Tibial artery (tissue), 4 donors: ENCODE data around the gene TSC2.

ENCODE experiments used
- DNase-seq, 2 donors: peaks; one replicate each; pipeline ENCODE4 v3.0.0-alpha.2; 2019
- H3K27ac ChIP-seq, 2 donors: fragments of 200-600 bp; sonication (generic) in 1 of 2; 1 replicate in 1 of 2; 2 replicates in 1 of 2; pipeline ENCODE4 v1.5.1; 2018 to 2019; ENCODE audit warnings: mild to moderate bottlenecking in 1 of 2
- H3K27me3 ChIP-seq, 2 donors: fragments of 200-600 bp; sonication (generic) in 1 of 2; one replicate each; pipeline versions ENCODE4 v1.5.1 to v1.6.0; 2016 to 2019
- H3K36me3 ChIP-seq, 3 donors: fragments of 200-600 bp; sonication (generic) in 2 of 3; one replicate each; pipeline ENCODE4 v1.5.1; 2016 to 2019; ENCODE audit warnings: mild to moderate bottlenecking in 2 of 3
- H3K4me1 ChIP-seq, 4 donors: fragments of 200-600 bp; sonication (generic) in 2 of 4; 1 replicate in 3 of 4; 2 replicates in 1 of 4; pipeline ENCODE4 v1.5.1; 2016 to 2019
- H3K4me3 ChIP-seq, 2 donors: fragments of 200-600 bp; sonication (generic) in 1 of 2; 1 replicate in 1 of 2; 2 replicates in 1 of 2; pipeline ENCODE4 v1.5.1; 2018 to 2019; ENCODE audit warnings: mild to moderate bottlenecking in 2 of 2
- H3K9me3 ChIP-seq, 3 donors: fragments of 200-600 bp; sonication (generic) in 1 of 3; one replicate each; pipeline ENCODE4 v1.5.1; 2016 to 2019
- CTCF ChIP-seq, 2 experiments: fragments of 200-600 bp in 1 of 2; fragments of 450-650 bp in 1 of 2; IDR thresholded peaks; one replicate each; pipeline ENCODE4 v1.5.1; 2017 to 2019; ENCODE audit warnings: antibody characterized with exemption in 2 of 2, mild to moderate bottlenecking in 1 of 2, moderate library complexity in 1 of 2
- intact Hi-C: fragments of 100-400 bp; cut with DNase I; formaldehyde crosslinking; loops from one replicate; pipeline ENCODE4 v1.15.0; 2023; ENCODE audit warnings: low total_unique reads

Gene TSC2

GRCh38 chr16:2047330-2048115 is at the start of gene TSC2, which contains the start of gene NTHL1:
TSC2 (plus strand) TSS chr16:2047985; CDS start chr16:2048616, 631 bp downstream.
NTHL1 (minus strand) TSS chr16:2047834; CDS start chr16:2047823, 11 bp downstream.
- Histone ChIP-seq H3K4me1 (peaks cover 5 to 50% (median 36%) of the 10 kb centered on the region in 4 donors), H3K27me3 (no peaks in the 10 kb centered on the region), H3K27ac (peak within 1 kb of the TSS; percentile 69 to 80), H3K36me3 (peaks cover 13 to 41% (median 26%) of the 10 kb centered on the region in 3 donors), H3K4me3 (peak within 1 kb of the TSS; percentile 85 to 91), H3K9me3 (no peaks in the 10 kb centered on the region)
- peak; percentile 97 to 98 for DNase-seq
- peak; percentile 37 to 56 for TF ChIP-seq CTCF (IDR thresholded peaks at IDR 0.05)
- intact Hi-C loops, result no loop called here

DNA sequence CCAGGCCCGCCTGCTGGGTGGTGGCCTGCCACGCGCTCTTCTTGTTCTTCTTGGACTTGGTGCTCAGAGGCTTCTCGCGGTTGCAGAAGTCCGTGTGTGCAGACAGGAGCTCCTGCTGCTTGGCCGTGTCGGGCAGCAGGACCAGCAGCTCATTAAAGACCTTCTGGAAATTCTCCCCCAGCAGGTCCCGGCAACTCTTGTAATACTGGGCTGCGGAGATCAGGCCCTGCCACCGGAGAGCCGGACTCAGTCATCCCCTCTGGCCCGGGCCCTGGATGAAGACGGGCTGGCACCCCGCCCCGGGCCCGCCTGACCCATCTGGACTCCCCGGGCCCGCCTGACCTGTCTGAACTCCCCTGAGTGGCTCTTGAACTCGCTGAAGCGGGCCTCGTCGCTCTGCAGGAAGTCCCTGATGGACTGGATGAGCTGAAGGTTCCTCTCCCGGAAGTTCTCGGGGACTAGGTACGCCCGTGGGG is 49.4 kb upstream of the TSC2 start:
- H3K4me1 ChIP-seq, result no peaks in the 10 kb centered on the region
- no peak for TF ChIP-seq CTCF (IDR thresholded peaks at IDR 0.05)
- DNase-seq, result no peak
- H3K27ac ChIP-seq, result no peak overlapping the region
- H3K4me3 ChIP-seq, result no peak overlapping the region
- no peaks in the 10 kb centered on the region for H3K27me3 ChIP-seq
- H3K36me3 ChIP-seq, result peaks cover 57 to 68% (median 59%) of the 10 kb centered on the region in 3 donors
- no peaks in the 10 kb centered on the region for H3K9me3 ChIP-seq
- intact Hi-C loops, result no loop called here

DNA sequence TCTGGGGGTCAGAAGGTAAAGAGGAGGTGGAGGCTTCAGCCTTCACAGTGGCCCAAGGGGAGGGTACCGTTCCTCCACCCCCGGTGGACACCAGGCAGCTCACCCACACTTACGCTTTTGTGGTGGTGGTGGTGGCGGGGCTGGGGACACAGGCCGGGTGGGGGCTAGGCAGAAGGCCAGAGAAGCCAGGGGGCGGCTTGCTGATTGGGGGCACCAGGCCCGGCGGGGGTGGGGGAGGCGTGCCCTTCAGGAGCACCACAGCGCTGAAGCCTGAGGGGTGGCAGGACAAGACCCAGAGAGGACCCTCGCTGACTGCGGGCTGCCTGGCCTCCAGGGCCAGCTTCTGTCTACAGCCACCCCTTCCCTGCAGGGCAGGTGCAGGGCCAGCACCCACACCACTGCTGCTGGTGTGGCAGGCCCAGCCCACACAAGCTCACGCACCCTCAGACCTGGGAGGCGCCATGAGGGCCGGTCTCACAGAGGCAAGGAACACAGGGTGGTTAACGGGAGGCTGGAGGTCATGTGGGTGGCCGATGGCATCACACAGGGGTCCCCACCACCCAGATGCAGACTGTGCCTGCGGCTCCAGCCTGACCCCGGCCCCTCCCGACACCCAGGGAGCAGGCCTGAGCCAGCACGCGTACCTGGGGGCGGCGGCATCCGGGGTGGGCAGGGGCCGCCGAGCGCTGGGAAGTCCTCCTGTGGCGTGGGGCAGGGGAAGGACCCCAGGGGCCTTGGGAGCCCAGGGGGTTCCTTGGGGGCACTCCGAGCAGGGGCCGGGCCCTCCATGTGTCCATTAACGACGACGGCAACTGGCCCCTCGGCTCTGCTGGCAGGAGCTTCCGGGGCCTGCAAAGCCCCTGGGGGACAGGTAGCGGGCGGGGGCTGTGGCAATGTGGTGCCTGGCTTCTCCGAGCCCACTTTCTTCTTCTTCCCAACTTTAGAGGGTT is 48.7 kb upstream of the TSC2 start:
- DNase-seq, result no peak
- Histone ChIP-seq H3K9me3 (no peaks in the 10 kb centered on the region), H3K4me1 (peaks cover 0 to 7% (median 5%) of the 10 kb centered on the region in 4 donors), H3K27me3 (no peaks in the 10 kb centered on the region), H3K36me3 (peaks cover 59 to 71% (median 60%) of the 10 kb centered on the region in 3 donors), H3K4me3 (no peak overlapping the region), H3K27ac (no peak overlapping the region)
- no peak for TF ChIP-seq CTCF (IDR thresholded peaks at IDR 0.05)
- intact Hi-C loops, result no loop called here

GRCh38 chr16:1999866-2000514 is 47.8 kb upstream of the TSC2 start:
- intact Hi-C loops, result no loop called here
- H3K36me3 ChIP-seq, result peaks cover 59 to 71% (median 60%) of the 10 kb centered on the region in 3 donors
- H3K9me3 ChIP-seq, result no peaks in the 10 kb centered on the region
- DNase-seq, result no peak
- TF ChIP-seq CTCF (IDR thresholded peaks at IDR 0.05), result no peak
- H3K27me3 ChIP-seq, result no peaks in the 10 kb centered on the region
- H3K4me3 ChIP-seq, result no peak overlapping the region
- no peak overlapping the region for H3K27ac ChIP-seq
- peaks cover 0 to 15% (median 12%) of the 10 kb centered on the region in 4 donors for H3K4me1 ChIP-seq

DNA sequence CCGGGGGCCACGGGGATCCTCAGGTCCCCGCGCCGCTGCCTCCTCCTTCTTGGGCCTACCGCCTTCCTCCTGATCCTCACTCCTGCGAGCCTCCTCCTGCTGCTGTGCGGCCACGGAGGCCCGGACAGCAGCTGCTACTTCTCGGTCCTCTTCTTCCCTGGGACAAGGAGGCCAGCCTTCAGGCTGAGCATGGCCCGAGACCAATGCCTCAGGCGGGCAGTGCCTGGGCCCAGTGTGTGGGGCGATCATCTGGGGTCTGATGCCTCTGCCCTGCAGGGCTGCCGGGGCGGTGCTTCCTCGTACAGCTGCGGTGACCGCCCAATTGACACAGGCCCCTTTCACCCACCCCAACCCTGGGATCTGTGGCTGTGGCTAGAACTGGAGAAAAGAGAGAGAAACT is 46.8 kb upstream of the TSC2 start:
- intact Hi-C loops, result no loop called here
- Histone ChIP-seq H3K9me3 (no peaks in the 10 kb centered on the region), H3K27me3 (no peaks in the 10 kb centered on the region), H3K4me1 (peaks cover 0 to 26% (median 22%) of the 10 kb centered on the region in 4 donors), H3K36me3 (peaks cover 59 to 75% (median 60%) of the 10 kb centered on the region in 3 donors), H3K27ac (no peak overlapping the region), H3K4me3 (no peak overlapping the region)
- no peak for TF ChIP-seq CTCF (IDR thresholded peaks at IDR 0.05)
- DNase-seq, result no peak
